ENCODE results near the gene CRYGB.

CRYGB gene

GRCh38 chr2:208175069-208175839, 29.3 kb upstream of the CRYGB start:
- no peak overlapping the region for H3K4me3 ChIP-seq (replicated peaks; ENCODE audit: low read depth, low read length)
- DNase-seq (ENCODE audit: extremely low read depth, low read depth) = peak; percentile 52
- TF ChIP-seq CTCF (IDR thresholded peaks at IDR 0.05; ENCODE audit: low read depth, low read length, missing control alignments) = peak; percentile 95

GRCh38 chr2:208174144-208174543, 28.2 kb upstream of the CRYGB start:
- TF ChIP-seq CTCF (IDR thresholded peaks at IDR 0.05; ENCODE audit: low read depth, low read length, missing control alignments) = no peak
- H3K4me3 ChIP-seq (replicated peaks; ENCODE audit: low read depth, low read length) = no peak overlapping the region
- DNase-seq (ENCODE audit: extremely low read depth, low read depth) = no peak

GRCh38 chr2:208172125-208172524, 26.2 kb upstream of the CRYGB start:
- no peak for TF ChIP-seq CTCF (IDR thresholded peaks at IDR 0.05; ENCODE audit: low read depth, low read length, missing control alignments)
- H3K4me3 ChIP-seq (replicated peaks; ENCODE audit: low read depth, low read length) = no peak overlapping the region
- DNase-seq (ENCODE audit: extremely low read depth, low read depth) = no peak

- no peak for TF ChIP-seq CTCF (IDR thresholded peaks at IDR 0.05; ENCODE audit: low read depth, low read length, missing control alignments)
Measured at GRCh38 chr2:208164951-208165755, 19.2 kb upstream of the CRYGB start.

GRCh38 chr2:208163489-208163888, 17.5 kb upstream of the CRYGB start, which contains the start of gene CRYGA:
CRYGA (minus strand) TSS chr2:208163589; CDS start chr2:208163556, 33 bp downstream.
- no peak within 1 kb of the TSS for H3K4me3 ChIP-seq (replicated peaks; ENCODE audit: low read depth, low read length)
- DNase-seq (ENCODE audit: extremely low read depth, low read depth) = no peak
- no peak for TF ChIP-seq CTCF (IDR thresholded peaks at IDR 0.05; ENCODE audit: low read depth, low read length, missing control alignments)

More at GRCh38 chr2:208164951-208165755, 19.2 kb upstream of the CRYGB start:
- DNase-seq (ENCODE audit: extremely low read depth, low read depth) = no peak
- no peak overlapping the region for H3K4me3 ChIP-seq (replicated peaks; ENCODE audit: low read depth, low read length)

- H3K4me3 ChIP-seq (replicated peaks; ENCODE audit: low read depth, low read length) = no peak overlapping the region
- DNase-seq (ENCODE audit: extremely low read depth, low read depth) = no peak
- TF ChIP-seq CTCF (IDR thresholded peaks at IDR 0.05; ENCODE audit: low read depth, low read length, missing control alignments) = no peak
Measured at GRCh38 chr2:208156439-208156838, 10.5 kb upstream of the CRYGB start.

All from HFF-Myc (cell line).